Omental fat pad (tissue), 4 donors: ENCODE data around the gene DARS1. TPM values are rescaled to one million over a fixed set of nuclear protein-coding genes. Genes with fewer than 3 reads are reported as not detected.

ENCODE experiments used
- ATAC-seq: fragments of 150-250 bp; one replicate; pipeline ENCODE4 v1.9.1; 2016; ENCODE audit warnings: mild to moderate bottlenecking, moderate library complexity; ENCODE audit not compliant: low FRiP score
- DNase-seq: peaks from one replicate; pipeline ENCODE4 v3.0.0-alpha.2; 2019; ENCODE audit warnings: low spot score
- total RNA-seq, 4 donors: library from RNA; depleted of rRNA; stranded (reverse); fragments of >200 nt; gene quantifications; one replicate each; pipeline ENCODE4 v1.1.0, GENCODE V29; 2016
- TF ChIP-seq, protein P1 (sequence below), 3 donors: fragments of 450-650 bp; IDR thresholded peaks; one replicate each; pipeline ENCODE4 v1.5.1; 2016 to 2017; ENCODE audit warnings: antibody characterized with exemption in 3 of 3, mild to moderate bottlenecking in 3 of 3, moderate library complexity in 2 of 3

The DARS1 gene
- total RNA-seq, 4 donors from 2014 or later, result 59.3 to 76.3 (median 68.2) TPM

- TF ChIP-seq, protein P1, sequence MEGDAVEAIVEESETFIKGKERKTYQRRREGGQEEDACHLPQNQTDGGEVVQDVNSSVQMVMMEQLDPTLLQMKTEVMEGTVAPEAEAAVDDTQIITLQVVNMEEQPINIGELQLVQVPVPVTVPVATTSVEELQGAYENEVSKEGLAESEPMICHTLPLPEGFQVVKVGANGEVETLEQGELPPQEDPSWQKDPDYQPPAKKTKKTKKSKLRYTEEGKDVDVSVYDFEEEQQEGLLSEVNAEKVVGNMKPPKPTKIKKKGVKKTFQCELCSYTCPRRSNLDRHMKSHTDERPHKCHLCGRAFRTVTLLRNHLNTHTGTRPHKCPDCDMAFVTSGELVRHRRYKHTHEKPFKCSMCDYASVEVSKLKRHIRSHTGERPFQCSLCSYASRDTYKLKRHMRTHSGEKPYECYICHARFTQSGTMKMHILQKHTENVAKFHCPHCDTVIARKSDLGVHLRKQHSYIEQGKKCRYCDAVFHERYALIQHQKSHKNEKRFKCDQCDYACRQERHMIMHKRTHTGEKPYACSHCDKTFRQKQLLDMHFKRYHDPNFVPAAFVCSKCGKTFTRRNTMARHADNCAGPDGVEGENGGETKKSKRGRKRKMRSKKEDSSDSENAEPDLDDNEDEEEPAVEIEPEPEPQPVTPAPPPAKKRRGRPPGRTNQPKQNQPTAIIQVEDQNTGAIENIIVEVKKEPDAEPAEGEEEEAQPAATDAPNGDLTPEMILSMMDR (IDR thresholded peaks at IDR 0.05), result no peak
- ATAC-seq, result no peak
- DNase-seq, result no peak
Measured at GRCh38 chr2:136022396-136023146, 37.1 kb upstream of the DARS1 start.

DNA sequence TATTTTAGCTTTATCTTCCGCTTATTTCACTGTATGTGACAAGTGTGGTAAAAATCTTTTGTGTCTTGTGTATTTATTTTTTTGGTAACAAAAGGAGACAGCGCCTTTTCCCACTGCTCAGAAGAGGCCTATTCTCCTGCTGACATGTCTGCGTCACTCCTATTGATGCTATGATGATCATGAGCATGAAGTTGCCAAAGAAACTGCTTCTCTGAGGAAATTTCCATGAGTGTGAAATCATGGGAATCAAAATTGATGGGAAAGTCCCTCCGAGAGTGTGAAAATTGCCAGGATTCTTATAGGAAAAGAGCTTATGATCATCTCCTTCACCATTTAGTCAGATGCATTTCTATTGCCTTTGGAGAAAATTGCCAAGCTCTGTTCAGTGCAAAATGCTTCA, 36.5 kb upstream of the DARS1 start:
- no peak for DNase-seq
- TF ChIP-seq, protein P1 (IDR thresholded peaks at IDR 0.05), result no peak
- ATAC-seq, result no peak

GRCh38 chr2:136021406-136021805, 36.0 kb upstream of the DARS1 start:
- no peak for DNase-seq
- no peak for ATAC-seq
- TF ChIP-seq, protein P1 (IDR thresholded peaks at IDR 0.05), result no peak

DNA sequence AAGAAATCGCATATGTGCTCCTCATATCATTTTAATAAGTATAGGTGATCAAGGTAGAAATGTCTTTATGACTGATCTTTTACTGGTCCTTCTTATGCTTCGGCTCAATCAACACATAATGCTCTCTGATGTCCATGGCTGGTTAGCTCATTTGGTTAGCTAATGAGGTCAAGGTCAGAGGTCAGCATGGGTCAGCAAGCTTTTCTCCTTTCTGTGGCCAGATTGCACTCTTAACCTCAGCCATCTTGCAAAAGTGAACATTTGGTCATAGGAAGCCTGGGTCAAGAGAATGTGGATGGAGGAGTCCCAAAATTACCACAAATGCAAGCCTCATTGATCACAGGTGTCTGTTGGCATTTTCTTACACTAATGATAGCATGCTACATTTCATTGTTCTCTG, 35.4 kb upstream of the DARS1 start:
- no peak for DNase-seq
- TF ChIP-seq, protein P1 (IDR thresholded peaks at IDR 0.05), result no peak
- no peak for ATAC-seq

DNA sequence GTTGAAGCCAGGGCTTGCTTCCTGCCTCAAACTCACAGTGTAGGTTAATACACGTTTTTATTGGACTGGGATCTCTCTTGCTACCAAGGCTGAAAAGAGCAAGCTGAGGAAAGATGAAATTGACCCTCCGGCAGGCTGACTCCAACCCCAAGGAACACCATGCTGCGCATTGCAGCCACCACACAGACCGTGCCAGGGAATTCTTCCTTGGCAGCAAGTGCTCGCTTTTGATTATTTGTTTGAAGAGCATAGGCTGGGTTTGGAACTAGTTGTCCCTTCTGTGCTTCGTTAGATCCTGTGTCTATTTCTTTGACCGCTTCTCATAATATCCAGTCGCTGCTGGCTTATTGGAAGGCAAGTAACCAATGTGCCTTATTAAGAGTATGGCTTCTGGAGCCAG, 34.4 kb upstream of the DARS1 start:
- DNase-seq (no peak), ATAC-seq (no peak)
- TF ChIP-seq, protein P1 (IDR thresholded peaks at IDR 0.05), result no peak

DNA sequence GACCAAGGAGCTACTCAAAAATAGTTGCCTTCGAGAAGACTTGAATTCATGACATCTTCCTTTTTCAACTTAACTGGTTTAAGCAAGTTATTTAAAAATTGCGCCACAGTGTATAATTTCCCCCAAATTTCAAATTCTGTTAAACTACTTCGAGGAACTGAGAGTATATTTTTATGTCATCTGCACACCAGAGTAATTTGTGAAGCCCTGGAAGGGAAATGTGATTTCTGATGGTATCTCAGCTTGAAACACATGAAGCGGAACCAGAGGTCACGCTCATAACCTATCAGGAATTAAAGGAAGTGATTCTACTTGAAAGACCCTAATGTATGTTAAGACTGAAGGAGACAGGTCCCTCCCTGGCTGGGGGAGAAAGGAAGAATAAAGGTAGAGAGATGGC, 33.9 kb upstream of the DARS1 start:
- ATAC-seq, result no peak
- DNase-seq, result no peak
- TF ChIP-seq, protein P1 (IDR thresholded peaks at IDR 0.05), result no peak

GRCh38 chr2:136017786-136018185, 32.4 kb upstream of the DARS1 start:
- TF ChIP-seq, protein P1 (IDR thresholded peaks at IDR 0.05), result no peak
- ATAC-seq, result no peak
- no peak for DNase-seq
